Heart right ventricle (tissue), 16 donors: ENCODE data around the gene ATP8B1. TPM values are rescaled to one million over a fixed set of nuclear protein-coding genes. Genes with fewer than 3 reads are reported as not detected.
A peak's percentile ranks its signal among the peaks of the same experiment; 100 is the strongest.

Source experiments
- ATAC-seq, 8 donors: fragments of 200-7000 bp; cut with Tn5 transposase; one replicate each; pipeline ENCODE4 v1.9.1; 2020; ENCODE audit warnings: mild to moderate bottlenecking in 8 of 8, moderate library complexity in 8 of 8, moderate number of reproducible peaks in 1 of 8
- DNase-seq, 2 donors: peaks; one replicate each; pipeline ENCODE4 v3.0.0-alpha.2; 2020
- H3K27ac ChIP-seq, 10 donors: fragments of 200-600 bp; sonication (generic) in 2 of 10; one replicate each; pipeline versions ENCODE4 v1.5.0 to v1.8.0; 2020 to 2022; ENCODE audit warnings: mild to moderate bottlenecking in 3 of 10
- H3K27me3 ChIP-seq, 7 donors: fragments of 200-600 bp; one replicate each; pipeline ENCODE4 v1.8.0; 2021 to 2022; ENCODE audit warnings: mild to moderate bottlenecking in 2 of 7
- H3K36me3 ChIP-seq, 9 donors: fragments of 200-600 bp; sonication (generic) in 1 of 9; one replicate each; pipeline versions ENCODE4 v1.5.0 to v1.8.0; 2020 to 2022; ENCODE audit warnings: mild to moderate bottlenecking in 2 of 9
- H3K4me1 ChIP-seq, 9 donors: fragments of 200-600 bp; sonication (generic) in 1 of 9; one replicate each; pipeline versions ENCODE4 v1.5.0 to v1.8.0; 2020 to 2022; ENCODE audit warnings: mild to moderate bottlenecking in 4 of 9
- H3K4me3 ChIP-seq, 10 donors: fragments of 200-600 bp; sonication (generic) in 2 of 10; one replicate each; pipeline versions ENCODE4 v1.5.0 to v1.8.0; 2020 to 2022; ENCODE audit warnings: mild to moderate bottlenecking in 7 of 10, moderate library complexity in 2 of 10
- H3K9me3 ChIP-seq, 11 donors: fragments of 200-600 bp in 10 of 11; sonication (generic) in 2 of 11; one replicate each; pipeline versions ENCODE4 v1.5.0 to v1.8.0; 2013 to 2022; ENCODE audit warnings: mild to moderate bottlenecking in 2 of 11, control low read depth in 1 of 11, moderate library complexity in 1 of 11
- CTCF ChIP-seq, 9 donors: fragments of 200-600 bp; sonication (generic) in 2 of 9; IDR thresholded peaks; one replicate each; pipeline versions ENCODE4 v1.5.0 to v1.8.0; 2021 to 2022; ENCODE audit warnings: antibody characterized with exemption in 9 of 9, mild to moderate bottlenecking in 5 of 9, moderate library complexity in 1 of 9
- WGBS, 2 donors: extraction: QIAGEN DNeasy Blood & Tissue Kit; methylation state at CpG; one replicate each; pipeline ENCODE4 v1.1.7; 2013; ENCODE audit warnings: inconsistent platforms in 1 of 2; 5-methylcytosine and 5-hydroxymethylcytosine counted together
- intact Hi-C, 10 donors: fragments of 100-400 bp; cut with DNase I; formaldehyde crosslinking; loops; one replicate each; pipeline versions ENCODE4 v1.11.1 to v1.14.2; 2022
- polyA plus RNA-seq, 2 donors: library from polyadenylated mRNA; stranded (reverse); fragments of 200-250 nt; gene quantifications; one replicate each; pipeline ENCODE4 v1.2.3, GENCODE V29; 2013
- total RNA-seq, 10 donors: library from RNA; stranded (reverse); fragmentation: NEBNext Ultra II Directional in 3 of 10; extraction: Animal tissue kit (Norgen Biotek cat#: 25700) in 3 of 10; gene quantifications; one replicate each; pipeline versions ENCODE4 v1.2.1 to v1.2.4, GENCODE V29; 2021 to 2023
- donor health status: Arrhythmogenic right ventricular cardiomyopathy.
- donor health status: ischemic (EF 13 %, LVEDD 7.1; RV severe dilation, severe dysfunction).
- donor health status: healthy with polysubstance abuse.
- donor health status: DM: no; HTN: yes; CAD: no.
- donor health status: DM: no; HTN: no; CAD: no.
- donor health status: ischemic (EF 25% LVEDD 6.9; RV normal size, moderate dysfunction).
- donor health status: ischemic (EF 25% LVEDD 5.7; RV mildly dilated, moderate dysfunction).
- donor health status: healthy.
- donor health status: DM: yes; HTN: yes; CAD: no.
- donor health status: Ischemic cardiomyopathy.
- donor health status: ischemic (EF 35%, LVEDD 5.7; RV mildly dilated, moderate dysfunction).
- donor health status: nonischemic (EF 11% LVEDD 7.7; RV severe dilation, severe dysfunction).
- donor health status: DM: yes; HTN: yes; CAD: no.
- donor health status: PGD.
- donor health status: ischemic (EF 29% LVEDD 5.4; RV normal size, mild dysfunction).
- donor health status: nonischemic (EF 23%, LVEDD 6.1; RV moderate dilation, normal function).

Gene ATP8B1
- total and polyA plus RNA-seq, 12 donors: 2.7 to 16.5 (median 7.2) TPM

- intact Hi-C loops: no loop called here
- no peak overlapping the region for H3K4me3 ChIP-seq
- DNase-seq: no peak
- 84 to 88% methylated on average over 9 of the region's 9 CpGs for WGBS, 2 donors
- no peaks in the 10 kb centered on the region for H3K27me3 ChIP-seq
- no peak for TF ChIP-seq CTCF (IDR thresholded peaks at IDR 0.05)
- peak overlapping the region in 4 of 10 donors; percentile 41 to 85 (median 70) for H3K27ac ChIP-seq
- peaks cover 13 to 96% (median 73%) of the 10 kb centered on the region in 9 donors for H3K4me1 ChIP-seq
- no peaks in the 10 kb centered on the region for H3K36me3 ChIP-seq
- no peaks in the 10 kb centered on the region for H3K9me3 ChIP-seq
- ATAC-seq: no peak
These were observed 30.7 kb downstream of the ATP8B1 start for GRCh38 chr18:57772387-57772799.

- Histone ChIP-seq H3K27ac (peak overlapping the region in 7 of 10 donors; percentile 15 to 85 (median 65)), H3K9me3 (no peaks in the 10 kb centered on the region), H3K27me3 (no peaks in the 10 kb centered on the region), H3K4me1 (peaks cover 13 to 98% (median 73%) of the 10 kb centered on the region in 9 donors), H3K36me3 (peaks cover 0 to 6% (median 0%) of the 10 kb centered on the region in 9 donors), H3K4me3 (no peak overlapping the region)
- DNase-seq: no peak
- no peak for TF ChIP-seq CTCF (IDR thresholded peaks at IDR 0.05)
- 85 to 92% methylated on average over 3 of the region's 3 CpGs for WGBS, 2 donors
- no peak for ATAC-seq
- intact Hi-C loops: no loop called here
These were observed 31.5 kb downstream of the ATP8B1 start for GRCh38 chr18:57771626-57772025.

DNA sequence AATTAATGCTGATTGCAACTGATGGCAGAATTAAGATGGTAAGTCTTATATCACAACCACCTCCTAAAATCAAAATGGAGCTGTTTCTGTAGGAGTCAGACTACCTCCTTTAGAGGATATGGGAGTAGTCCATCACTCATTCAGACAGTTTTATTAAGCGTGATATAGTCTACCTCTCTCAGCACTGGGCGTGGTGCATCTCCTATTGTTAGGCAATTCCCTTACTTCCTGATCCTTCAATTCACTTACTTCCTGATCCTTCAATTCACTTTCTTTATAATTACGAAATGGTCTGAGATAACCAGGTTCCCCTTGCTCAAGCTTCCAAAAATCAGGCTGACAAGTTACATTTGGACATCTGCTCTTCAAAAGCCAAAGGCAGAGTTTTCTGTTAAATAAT lies 31.9 kb downstream of the ATP8B1 start:
- H3K36me3 ChIP-seq: peaks cover 0 to 6% (median 0%) of the 10 kb centered on the region in 9 donors
- intact Hi-C loops: no loop called here
- peak in 5 of 8 donors; percentile 41 to 63 (median 45) for ATAC-seq
- no peak for DNase-seq
- H3K27ac ChIP-seq: peak overlapping the region in 8 of 10 donors; percentile 20 to 85 (median 56)
- H3K4me3 ChIP-seq: no peak overlapping the region
- H3K4me1 ChIP-seq: peaks cover 13 to 98% (median 70%) of the 10 kb centered on the region in 9 donors
- WGBS, 2 donors: 50 to 76% methylated on average over 3 of the region's 3 CpGs
- H3K27me3 ChIP-seq: no peaks in the 10 kb centered on the region
- H3K9me3 ChIP-seq: no peaks in the 10 kb centered on the region
- no peak for TF ChIP-seq CTCF (IDR thresholded peaks at IDR 0.05)

DNA sequence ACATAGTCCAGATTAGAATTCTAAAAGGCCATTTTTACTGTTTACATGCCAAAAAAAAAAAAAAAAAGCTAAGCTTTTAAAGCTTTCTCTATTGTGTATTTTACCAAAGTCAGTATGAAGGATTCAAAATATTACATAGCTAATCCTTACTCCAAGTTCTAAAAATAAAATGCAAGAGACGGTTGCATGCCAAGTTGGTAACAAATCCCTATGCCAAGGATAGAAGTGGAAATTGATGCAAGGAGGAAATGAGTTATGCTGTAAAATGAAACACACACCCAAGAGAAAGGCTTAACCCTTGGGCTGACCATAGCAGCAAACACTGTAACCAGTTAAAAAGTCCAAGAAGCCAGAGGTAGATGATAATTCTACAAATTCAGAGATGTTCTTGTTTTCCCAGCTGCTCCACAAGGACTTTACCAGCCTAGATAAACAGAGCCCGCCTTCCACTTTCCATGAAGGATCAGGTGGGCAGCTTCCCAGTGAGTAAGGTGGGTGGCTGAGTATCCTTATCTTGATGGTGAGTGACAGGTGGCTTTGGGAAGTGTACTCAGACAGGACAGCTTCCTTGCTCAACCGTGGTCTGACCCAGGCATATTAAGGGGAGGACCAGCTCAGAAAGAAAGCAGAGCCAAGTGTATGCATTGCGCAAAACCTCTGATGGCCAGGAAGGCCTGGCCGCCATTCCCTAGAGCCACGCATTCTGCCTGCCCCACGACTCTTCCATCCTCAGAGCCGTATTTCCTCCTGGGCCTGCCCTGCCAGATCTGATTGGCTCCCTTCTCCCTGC lies 34.4 kb downstream of the ATP8B1 start:
- Histone ChIP-seq H3K27me3 (no peaks in the 10 kb centered on the region), H3K4me3 (no peak overlapping the region), H3K27ac (peak overlapping the region in 8 of 10 donors; percentile 22 to 74 (median 60)), H3K4me1 (peaks cover 10 to 79% (median 56%) of the 10 kb centered on the region in 9 donors), H3K36me3 (peaks cover 0 to 6% (median 0%) of the 10 kb centered on the region in 9 donors), H3K9me3 (no peaks in the 10 kb centered on the region)
- WGBS, 2 donors: 36 to 44% methylated on average over 8 of the region's 8 CpGs
- DNase-seq (no peak), ATAC-seq (peak; percentile 35 to 80 (median 68))
- TF ChIP-seq CTCF (IDR thresholded peaks at IDR 0.05): no peak
- intact Hi-C loops: loop anchor here in 1 of 10 donors (10.0 kb wide), 1 partner anchor 46 kb away; no protein-coding TSS in a partner anchor
